Lower lobe of right lung (tissue), 2 donors: ENCODE results near the gene STN1. TPM values are rescaled to one million over a fixed set of nuclear protein-coding genes. Genes with fewer than 3 reads are reported as not detected.

Experiments
- ATAC-seq, 2 donors: fragments of 200-7000 bp; cut with Tn5 transposase; one replicate each; pipeline ENCODE4 v1.9.1; 2020 to 2022; ENCODE audit warnings: mild to moderate bottlenecking in 2 of 2, moderate library complexity in 2 of 2
- DNase-seq: peaks from one replicate; pipeline ENCODE4 v3.0.0-alpha.2; 2020
- H3K27ac ChIP-seq: fragments of 200-600 bp; one replicate; pipeline ENCODE4 v1.8.0; 2022
- H3K27me3 ChIP-seq: fragments of 200-600 bp; one replicate; pipeline ENCODE4 v1.8.0; 2022; ENCODE audit warnings: low read depth
- H3K36me3 ChIP-seq: fragments of 200-600 bp; one replicate; pipeline ENCODE4 v1.8.0; 2022; ENCODE audit warnings: mild to moderate bottlenecking
- H3K4me1 ChIP-seq: fragments of 200-600 bp; one replicate; pipeline ENCODE4 v1.8.0; 2022
- H3K4me3 ChIP-seq: fragments of 200-600 bp; one replicate; pipeline ENCODE4 v1.8.0; 2022; ENCODE audit warnings: mild to moderate bottlenecking
- H3K9me3 ChIP-seq: fragments of 200-600 bp; one replicate; pipeline ENCODE4 v1.8.0; 2022
- CTCF ChIP-seq: fragments of 200-600 bp; IDR thresholded peaks from one replicate; pipeline ENCODE4 v1.8.0; 2022; ENCODE audit warnings: antibody characterized with exemption, mild to moderate bottlenecking
- intact Hi-C: fragments of 100-400 bp; cut with DNase I; formaldehyde crosslinking; loops from one replicate; pipeline ENCODE4 v1.11.0; 2022
- total RNA-seq: library from RNA; stranded (reverse); fragmentation: NEBNext Ultra II Directional; extraction: Animal tissue kit (Norgen Biotek cat#: 25700); gene quantifications from one replicate; pipeline ENCODE4 v1.2.1, GENCODE V29; 2021
- donor health status: DM: no; HTN: yes; CAD: no; lungs with severe emphysema.

Gene STN1
- total RNA-seq, 1 donor from 2014 or later = 37.0 TPM

GRCh38 chr10:103897241-103897774 lies 20.7 kb downstream of the STN1 start:
- H3K36me3 ChIP-seq = peaks cover 66% of the 10 kb centered on the region
- peaks cover 48% of the 10 kb centered on the region for H3K4me1 ChIP-seq
- H3K27ac ChIP-seq = peak overlapping the region; percentile 70
- H3K4me3 ChIP-seq = no peak overlapping the region
- no peaks in the 10 kb centered on the region for H3K27me3 ChIP-seq
- TF ChIP-seq CTCF = no peak
- no peaks in the 10 kb centered on the region for H3K9me3 ChIP-seq
- intact Hi-C loops = no loop called here
- DNase-seq (no peak), ATAC-seq (no peak)

GRCh38 chr10:103896225-103896624 lies 21.8 kb downstream of the STN1 start:
- Histone ChIP-seq H3K4me3 (no peak overlapping the region), H3K36me3 (peaks cover 68% of the 10 kb centered on the region)
- no peak for ATAC-seq

GRCh38 chr10:103895411-103896186 lies 22.4 kb downstream of the STN1 start:
- H3K4me3 ChIP-seq = no peak overlapping the region
- H3K36me3 ChIP-seq = peaks cover 69% of the 10 kb centered on the region
- peaks cover 65% of the 10 kb centered on the region for H3K4me1 ChIP-seq
- no peaks in the 10 kb centered on the region for H3K9me3 ChIP-seq
- intact Hi-C loops = no loop called here
- peak overlapping the region; percentile 70 for H3K27ac ChIP-seq
- no peaks in the 10 kb centered on the region for H3K27me3 ChIP-seq
- no peak for DNase-seq
- no peak for TF ChIP-seq CTCF
- ATAC-seq = peak in 1 of 2 donors; percentile 24

More at GRCh38 chr10:103896225-103896624, 21.8 kb downstream of the STN1 start:
- Histone ChIP-seq H3K27me3 (no peaks in the 10 kb centered on the region), H3K9me3 (no peaks in the 10 kb centered on the region), H3K4me1 (peaks cover 59% of the 10 kb centered on the region), H3K27ac (peak overlapping the region; percentile 70)
- DNase-seq = no peak
- TF ChIP-seq CTCF = no peak
- intact Hi-C loops = no loop called here

GRCh38 chr10:103894441-103894864 lies 23.5 kb downstream of the STN1 start:
- Histone ChIP-seq H3K27me3 (no peaks in the 10 kb centered on the region), H3K4me1 (peaks cover 69% of the 10 kb centered on the region), H3K27ac (peak overlapping the region; percentile 70), H3K9me3 (no peaks in the 10 kb centered on the region), H3K4me3 (no peak overlapping the region), H3K36me3 (peaks cover 59% of the 10 kb centered on the region)
- DNase-seq = no peak
- intact Hi-C loops = no loop called here
- no peak for TF ChIP-seq CTCF
- ATAC-seq = no peak

GRCh38 chr10:103893817-103894216 lies 24.2 kb downstream of the STN1 start:
- no peak overlapping the region for H3K4me3 ChIP-seq
- H3K36me3 ChIP-seq = peaks cover 55% of the 10 kb centered on the region
- peaks cover 75% of the 10 kb centered on the region for H3K4me1 ChIP-seq
- no peaks in the 10 kb centered on the region for H3K9me3 ChIP-seq
- DNase-seq = no peak
- ATAC-seq = no peak
- H3K27ac ChIP-seq = peak overlapping the region; percentile 70
- intact Hi-C loops = no loop called here
- no peaks in the 10 kb centered on the region for H3K27me3 ChIP-seq
- TF ChIP-seq CTCF = no peak
